Caco-2 (cell line): Measurements from ENCODE around the gene COPG1. TPM values are rescaled to one million over a fixed set of nuclear protein-coding genes. Genes with fewer than 3 reads are reported as not detected.

Source experiments
- BruUV-seq: library from RNA; stranded (reverse); fragments of 400-500 nt; replicated peaks from 2 replicates; lab custom pipeline; 2021; lab: Mats Ljungman, UMichigan
- CTCF ChIA-PET: fragments of 300-600 bp; sonication (Branson Sonifier 250); formaldehyde crosslinking; loops from one replicate; lab custom pipeline; 2022; ENCODE audit warnings: antibody characterized with exemption; lab: Charles Lee
- POLR2A ChIA-PET: fragments of 300-600 bp; sonication (Branson Sonifier 250); formaldehyde crosslinking; loops from one replicate; lab custom pipeline; 2022; ENCODE audit warnings: antibody characterized with exemption; lab: Charles Lee
- DNase-seq, 2 experiments: peaks; one replicate each; pipeline versions ENCODE4 v3.0.0 to v3.0.0-alpha.2; 2020 to 2022
- H3K27me3 ChIP-seq: replicated peaks from 2 replicates; pipeline ENCODE4 v1.6.0; 2011; ENCODE audit warnings: low read length; ENCODE audit not compliant: control insufficient read depth, insufficient read depth
- H3K36me3 ChIP-seq: 2 replicates; pipeline ENCODE4 v1.5.1; 2011; ENCODE audit warnings: low read length; ENCODE audit not compliant: control insufficient read depth, insufficient read depth
- H3K4me1 ChIP-seq: fragments of 250-450 bp; sonication (Bioruptor Pico); 2 replicates; pipeline ENCODE4 v1.5.1; 2020; ENCODE audit warnings: mild to moderate bottlenecking
- H3K4me3 ChIP-seq: 2 replicates; pipeline ENCODE4 v1.5.1; 2011; ENCODE audit warnings: low read depth, mild to moderate bottlenecking, control low read depth, low read length
- H3K9me3 ChIP-seq: fragments of 250-450 bp; sonication (Bioruptor Pico); 2 replicates; pipeline ENCODE4 v1.5.1; 2020; ENCODE audit warnings: mild to moderate bottlenecking, moderate library complexity
- H3K27ac Mint-ChIP-seq: one replicate; pipeline ENCODE4 v1.8.0; 2022; ENCODE audit warnings: mixed read lengths; ENCODE audit not compliant: unreplicated experiment
- H3K27me3 Mint-ChIP-seq: one replicate; pipeline ENCODE4 v1.8.0; 2022; ENCODE audit warnings: mixed read lengths; ENCODE audit not compliant: insufficient read depth, unreplicated experiment
- H3K36me3 Mint-ChIP-seq: one replicate; pipeline ENCODE4 v1.8.0; 2022; ENCODE audit warnings: mild to moderate bottlenecking, mixed read lengths; ENCODE audit not compliant: insufficient read depth, unreplicated experiment
- H3K4me1 Mint-ChIP-seq: one replicate; pipeline ENCODE4 v1.8.0; 2022; ENCODE audit warnings: low read depth, mixed read lengths; ENCODE audit not compliant: unreplicated experiment
- H3K4me3 Mint-ChIP-seq: one replicate; pipeline ENCODE4 v1.8.0; 2022; ENCODE audit warnings: mild to moderate bottlenecking, moderate library complexity, mixed read lengths; ENCODE audit not compliant: unreplicated experiment
- H3K9me3 Mint-ChIP-seq: one replicate; pipeline ENCODE4 v1.8.0; 2022; ENCODE audit warnings: mixed read lengths; ENCODE audit not compliant: unreplicated experiment
- intact Hi-C: fragments of 100-400 bp; cut with micrococcal nuclease; formaldehyde crosslinking; loops from one replicate; pipeline ENCODE4 v1.10.0; 2022; ENCODE audit not compliant: unreplicated experiment
- total RNA-seq: library from RNA; stranded (reverse); gene quantifications from 2 replicates; pipeline ENCODE4 v1.2.3, GENCODE V29; 2022
- TF ChIP-seq, protein P1 (sequence below), 2 experiments: fragments of 200-600 bp in 1 of 2; IDR thresholded peaks; 1 replicate in 1 of 2; 2 replicates in 1 of 2; pipeline versions ENCODE4 v1.5.1 to v1.8.0; 2011 to 2022; ENCODE audit warnings: antibody characterized with exemption in 1 of 2, control low read depth in 1 of 2, inconsistent platforms in 1 of 2, low read depth in 1 of 2, low read length in 1 of 2, mild to moderate bottlenecking in 1 of 2, moderate library complexity in 1 of 2; ENCODE audit not compliant: insufficient read depth in 1 of 2, severe bottlenecking in 1 of 2, unreplicated experiment in 1 of 2

Gene COPG1
- total RNA-seq, 1 experiment from 2014 or later: 178 TPM

DNA sequence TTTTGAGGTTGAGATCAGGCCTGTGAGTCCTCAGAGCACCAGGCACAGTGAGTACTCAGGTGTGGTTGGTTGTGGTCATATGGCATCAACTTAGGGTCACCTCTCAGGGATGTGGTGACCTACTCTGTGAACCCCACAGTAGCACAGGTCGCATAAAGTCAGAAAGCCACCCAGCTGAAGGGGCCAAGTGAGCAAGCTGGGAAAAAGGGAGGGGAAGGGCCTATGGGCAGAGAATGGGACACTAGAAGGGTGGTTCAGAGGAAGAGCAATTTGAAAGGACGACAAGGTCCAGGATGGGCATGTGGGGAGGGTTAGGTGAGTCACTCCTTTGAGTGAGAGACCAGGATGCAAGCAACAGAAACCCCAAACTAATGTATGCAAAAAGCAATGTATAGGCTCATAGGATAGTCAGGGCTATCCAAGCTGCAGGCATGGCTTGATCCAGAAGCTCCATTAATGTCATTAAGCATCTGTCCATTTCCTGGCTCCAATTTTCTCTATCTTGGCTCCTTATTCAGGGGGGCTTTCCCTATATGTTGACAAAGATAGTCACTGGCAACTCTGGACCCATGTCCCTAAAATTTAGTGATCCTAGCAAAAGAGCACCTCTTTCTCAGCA lies 62.7 kb downstream of the COPG1 start:
- Histone ChIP-seq H3K4me3 (no peak overlapping the region), H3K9me3 (no peaks in the 10 kb centered on the region), H3K4me1 (peaks cover 24% of the 10 kb centered on the region), H3K27me3 (no peaks in the 10 kb centered on the region), H3K36me3 (0 out of 2 replicates have a peak, but pooled peaks cover under 1% of the 10 kb centered on the region)
- ChIA-PET POLR2A (no interaction called here), CTCF (no interaction called here)
- Mint-ChIP-seq H3K9me3 (no peaks in the 10 kb centered on the region), H3K27ac (peak overlapping the region; percentile 19), H3K36me3 (peaks cover 46% of the 10 kb centered on the region), H3K27me3 (no peaks in the 10 kb centered on the region), H3K4me1 (peaks cover 18% of the 10 kb centered on the region), H3K4me3 (no peak overlapping the region)
- TF ChIP-seq, protein P1, sequence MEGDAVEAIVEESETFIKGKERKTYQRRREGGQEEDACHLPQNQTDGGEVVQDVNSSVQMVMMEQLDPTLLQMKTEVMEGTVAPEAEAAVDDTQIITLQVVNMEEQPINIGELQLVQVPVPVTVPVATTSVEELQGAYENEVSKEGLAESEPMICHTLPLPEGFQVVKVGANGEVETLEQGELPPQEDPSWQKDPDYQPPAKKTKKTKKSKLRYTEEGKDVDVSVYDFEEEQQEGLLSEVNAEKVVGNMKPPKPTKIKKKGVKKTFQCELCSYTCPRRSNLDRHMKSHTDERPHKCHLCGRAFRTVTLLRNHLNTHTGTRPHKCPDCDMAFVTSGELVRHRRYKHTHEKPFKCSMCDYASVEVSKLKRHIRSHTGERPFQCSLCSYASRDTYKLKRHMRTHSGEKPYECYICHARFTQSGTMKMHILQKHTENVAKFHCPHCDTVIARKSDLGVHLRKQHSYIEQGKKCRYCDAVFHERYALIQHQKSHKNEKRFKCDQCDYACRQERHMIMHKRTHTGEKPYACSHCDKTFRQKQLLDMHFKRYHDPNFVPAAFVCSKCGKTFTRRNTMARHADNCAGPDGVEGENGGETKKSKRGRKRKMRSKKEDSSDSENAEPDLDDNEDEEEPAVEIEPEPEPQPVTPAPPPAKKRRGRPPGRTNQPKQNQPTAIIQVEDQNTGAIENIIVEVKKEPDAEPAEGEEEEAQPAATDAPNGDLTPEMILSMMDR (IDR thresholded peaks at IDR 0.05; ENCODE audit: insufficient read depth in 1 of 2, low read depth in 1 of 2, low read length in 1 of 2, severe bottlenecking in 1 of 2, unreplicated experiment in 1 of 2): no peak
- BruUV-seq: no TSS peak
- intact Hi-C loops: loop anchor here (10.0 kb wide), 1 partner anchor 187 kb away; the partner anchor contains the start of gene RAB43
- no peak for DNase-seq

- ChIA-PET CTCF (no interaction called here), POLR2A (no interaction called here)
- Histone ChIP-seq H3K27me3 (no peaks in the 10 kb centered on the region), H3K9me3 (no peaks in the 10 kb centered on the region), H3K36me3 (no peaks in the 10 kb centered on the region), H3K4me3 (no peak overlapping the region), H3K4me1 (peaks cover 24% of the 10 kb centered on the region)
- H3K4me3 Mint-ChIP-seq: no peak overlapping the region
- intact Hi-C loops: loop anchor here (10.0 kb wide), 1 partner anchor 188 kb away; the partner anchor contains the start of gene RAB43
- no peak for DNase-seq
- no peaks in the 10 kb centered on the region for H3K9me3 Mint-ChIP-seq
- H3K4me1 Mint-ChIP-seq: peaks cover 18% of the 10 kb centered on the region
- BruUV-seq: no TSS peak
- peak overlapping the region; percentile 19 for H3K27ac Mint-ChIP-seq
- no peaks in the 10 kb centered on the region for H3K27me3 Mint-ChIP-seq
- TF ChIP-seq, protein P1 (IDR thresholded peaks at IDR 0.05; ENCODE audit: insufficient read depth in 1 of 2, low read depth in 1 of 2, low read length in 1 of 2, severe bottlenecking in 1 of 2, unreplicated experiment in 1 of 2): no peak
- H3K36me3 Mint-ChIP-seq: peaks cover 46% of the 10 kb centered on the region
These were observed 63.4 kb downstream of the COPG1 start for GRCh38 chr3:129312671-129313414.

DNA sequence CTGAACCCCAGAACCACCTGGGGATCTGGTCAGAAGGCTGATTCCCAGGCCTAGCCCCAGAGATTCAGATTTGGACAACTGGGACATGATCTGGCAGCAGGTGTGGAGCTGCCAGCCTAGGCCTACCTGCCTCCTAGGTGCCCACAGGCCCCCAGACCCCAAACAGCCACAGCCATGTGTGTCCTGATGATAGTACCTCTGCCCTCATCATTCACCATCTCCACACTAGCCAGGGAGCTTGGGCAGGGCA lies 63.9 kb downstream of the COPG1 start:
- Mint-ChIP-seq H3K9me3 (no peaks in the 10 kb centered on the region), H3K27ac (peak overlapping the region; percentile 19), H3K27me3 (no peaks in the 10 kb centered on the region), H3K4me1 (peaks cover 18% of the 10 kb centered on the region), H3K4me3 (peak overlapping the region; percentile 89), H3K36me3 (peaks cover 46% of the 10 kb centered on the region)
- no TSS peak for BruUV-seq
- ChIA-PET POLR2A (no interaction called here), CTCF (no interaction called here)
- DNase-seq: no peak
- no peaks in the 10 kb centered on the region for H3K9me3 ChIP-seq
- peaks cover 24% of the 10 kb centered on the region for H3K4me1 ChIP-seq
- intact Hi-C loops: loop anchor here (10.0 kb wide), 1 partner anchor 189 kb away; the partner anchor contains the start of gene RAB43
- no peak overlapping the region for H3K4me3 ChIP-seq
- no peaks in the 10 kb centered on the region for H3K27me3 ChIP-seq
- TF ChIP-seq, protein P1 (IDR thresholded peaks at IDR 0.05; ENCODE audit: insufficient read depth in 1 of 2, low read depth in 1 of 2, low read length in 1 of 2, severe bottlenecking in 1 of 2, unreplicated experiment in 1 of 2): no peak
- H3K36me3 ChIP-seq: no peaks in the 10 kb centered on the region
